ENCODE results near the gene TCF15.
"Not testable (repeated sequence)": the region's sequence is repeated elsewhere in the genome, so short reads cannot be mapped to it uniquely, and the experiment has no call there.

Gene TCF15

GRCh38 chr20:584161-584970 is 25.7 kb downstream of the TCF15 start:
- DNase-seq (ENCODE audit: extremely low read depth in 1 of 2, low read depth in 1 of 2): no peak

DNA sequence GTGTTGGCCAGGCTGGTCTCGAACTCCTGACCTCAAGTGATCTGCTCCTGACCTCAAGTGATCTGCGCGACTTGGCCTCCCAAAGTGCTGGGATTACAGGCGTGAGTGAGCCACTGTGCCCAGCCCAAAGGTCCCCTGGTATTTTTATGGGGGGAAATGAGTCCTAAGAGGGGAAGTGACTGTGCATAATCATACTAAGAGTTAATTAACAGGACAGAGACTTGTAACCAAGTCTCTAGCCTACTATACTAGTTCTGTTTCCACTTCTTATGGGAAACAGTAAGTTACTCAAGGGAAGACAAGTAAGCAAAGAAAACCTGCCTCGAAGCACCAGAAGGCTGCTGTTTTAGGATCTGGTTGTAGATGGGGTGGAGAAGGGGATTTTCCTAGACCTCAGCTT is 27.9 kb downstream of the TCF15 start:
- DNase-seq (ENCODE audit: extremely low read depth in 1 of 2, low read depth in 1 of 2): no peak

GRCh38 chr20:578940-579690 is 31.0 kb downstream of the TCF15 start:
- DNase-seq (ENCODE audit: extremely low read depth in 1 of 2, low read depth in 1 of 2): not testable (repeated sequence)

DNA sequence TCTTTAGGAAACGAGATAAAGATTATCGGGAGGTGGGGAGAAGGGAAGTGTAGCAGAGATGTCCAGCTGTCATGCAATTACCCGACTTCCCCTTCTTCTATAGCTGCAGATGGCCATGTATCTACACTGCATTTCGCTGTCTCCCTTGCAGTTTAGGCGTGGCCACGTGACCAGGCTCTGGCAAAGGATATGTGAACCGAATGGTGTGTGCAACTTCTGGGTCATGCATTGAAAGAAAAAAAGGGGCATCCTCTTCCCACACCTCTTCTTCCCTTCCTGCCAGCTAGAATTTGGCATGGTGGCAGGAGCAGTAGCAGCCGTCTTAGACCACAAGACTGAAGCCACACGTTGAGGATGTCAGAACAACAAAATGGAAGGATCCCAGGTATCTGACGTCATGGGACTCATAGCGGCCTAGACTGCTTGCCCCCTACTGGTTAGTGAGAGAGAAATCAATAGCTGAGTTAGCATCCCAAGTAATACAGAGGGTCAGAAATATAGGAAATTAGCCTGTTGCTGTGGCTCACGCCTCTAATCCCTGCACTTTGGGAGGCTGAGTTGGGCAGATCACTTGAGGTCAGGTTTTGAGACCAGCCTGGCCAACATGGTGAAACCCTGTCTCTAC is 32.8 kb downstream of the TCF15 start:
- no peak for DNase-seq (ENCODE audit: extremely low read depth in 1 of 2, low read depth in 1 of 2)

- DNase-seq (ENCODE audit: extremely low read depth in 1 of 2, low read depth in 1 of 2): no peak
Measured at GRCh38 chr20:576156-576555, 34.0 kb downstream of the TCF15 start.

- no peak for DNase-seq (ENCODE audit: extremely low read depth in 1 of 2, low read depth in 1 of 2)
Measured at GRCh38 chr20:575230-575629, 34.9 kb downstream of the TCF15 start.

DNA sequence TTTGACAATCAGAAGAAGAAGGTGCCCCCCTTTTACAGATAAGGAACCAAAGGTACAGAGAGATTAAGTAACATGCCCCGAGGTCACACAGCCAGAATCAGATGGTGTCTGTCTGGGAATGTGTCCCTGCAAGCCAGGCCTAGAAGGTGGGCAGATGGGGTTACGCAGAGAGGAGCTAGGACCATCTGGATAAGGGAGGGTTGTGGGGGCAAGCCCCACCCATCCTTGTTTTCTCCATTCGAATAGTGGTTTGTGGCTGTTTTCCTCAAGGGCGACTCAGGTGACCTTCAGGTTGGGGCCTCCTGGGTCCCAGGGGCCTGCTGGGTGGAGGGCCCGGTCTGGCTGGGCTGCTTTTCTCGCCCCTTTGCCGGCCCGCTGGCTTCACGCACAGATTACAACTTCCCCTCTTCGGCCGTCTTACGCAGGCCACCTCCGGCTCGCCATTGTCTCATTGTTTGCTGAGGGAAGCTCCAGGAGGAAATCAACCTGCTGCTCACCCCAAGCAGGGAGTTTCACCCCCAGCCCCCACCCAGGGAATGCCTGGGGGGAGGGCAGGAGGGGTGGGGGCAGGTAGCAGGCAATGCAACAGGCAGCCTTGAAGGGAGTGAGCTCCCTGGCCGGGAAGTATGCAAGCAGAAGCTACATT is 35.7 kb downstream of the TCF15 start:
- no peak for DNase-seq (ENCODE audit: extremely low read depth in 1 of 2, low read depth in 1 of 2)

DNA sequence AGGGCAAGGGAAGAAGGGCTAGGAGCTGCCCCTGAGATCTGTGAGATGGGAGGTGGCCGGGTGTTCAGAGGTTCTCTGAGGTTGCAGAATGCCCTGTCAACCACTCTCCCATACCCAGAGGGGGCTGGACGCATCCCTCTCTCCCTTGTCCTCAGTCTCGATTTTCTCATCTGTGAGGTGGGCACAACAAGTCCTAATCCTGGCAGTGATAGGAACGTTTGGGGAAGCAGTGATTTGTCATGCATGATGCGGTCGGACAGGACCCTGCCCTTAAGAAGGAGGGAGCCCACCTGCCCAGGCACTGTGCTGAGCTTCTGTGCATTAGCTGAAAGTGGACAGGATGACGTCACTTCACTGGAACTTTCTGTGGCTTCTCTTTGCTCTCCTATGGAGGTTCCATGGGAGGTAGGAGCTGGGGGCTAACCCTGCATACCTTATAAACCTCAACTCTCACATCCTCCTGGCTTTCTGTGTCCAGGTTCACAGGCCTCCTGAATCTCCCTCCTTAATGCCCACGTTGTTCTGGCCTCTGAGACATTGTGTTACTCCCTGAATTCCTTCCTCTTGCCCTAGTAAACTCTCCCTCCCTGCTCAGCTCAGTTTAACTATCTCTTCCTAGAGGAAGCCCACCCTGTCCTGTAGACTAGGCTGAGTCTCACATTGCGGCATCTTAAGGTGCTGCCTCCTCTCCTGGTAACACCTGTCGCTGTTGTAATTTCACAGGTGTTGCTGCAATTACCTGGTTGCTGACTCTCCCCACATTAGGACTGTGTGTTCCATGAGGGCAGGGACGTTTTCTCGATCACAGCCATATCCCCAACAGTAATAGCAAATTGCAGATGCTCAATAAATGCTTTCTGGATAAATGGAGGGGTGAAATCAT is 36.5 kb downstream of the TCF15 start:
- no peak for DNase-seq (ENCODE audit: extremely low read depth in 1 of 2, low read depth in 1 of 2)

DNA sequence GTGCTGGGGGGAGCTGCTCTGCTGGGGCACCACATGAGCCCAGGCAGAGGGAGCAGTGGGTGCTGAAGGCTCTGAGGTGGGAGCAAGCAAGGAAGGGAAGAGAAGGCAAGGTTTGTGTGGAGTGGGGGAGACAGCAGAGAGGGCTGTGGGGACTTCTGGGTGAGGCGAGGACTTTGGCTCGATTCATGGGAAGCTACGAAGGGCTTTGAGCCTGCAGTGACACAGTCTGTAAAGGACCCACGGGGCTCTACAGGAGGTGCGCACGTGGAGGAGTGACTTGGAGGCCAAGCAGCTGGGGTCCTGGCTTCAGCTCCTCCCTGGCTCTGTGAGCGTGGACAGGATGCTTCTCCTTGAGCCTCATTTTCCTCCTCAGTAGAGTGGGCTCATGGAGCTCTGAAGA is 37.4 kb downstream of the TCF15 start:
- DNase-seq (ENCODE audit: extremely low read depth in 1 of 2, low read depth in 1 of 2): no peak

GRCh38 chr20:571754-572441 is 38.2 kb downstream of the TCF15 start:
- DNase-seq (ENCODE audit: extremely low read depth in 1 of 2, low read depth in 1 of 2): no peak

GRCh38 chr20:568673-569415 is 41.3 kb downstream of the TCF15 start:
- DNase-seq (ENCODE audit: extremely low read depth in 1 of 2, low read depth in 1 of 2): no peak

GRCh38 chr20:568097-568652 is 41.9 kb downstream of the TCF15 start:
- no peak for DNase-seq (ENCODE audit: extremely low read depth in 1 of 2, low read depth in 1 of 2)

DNA sequence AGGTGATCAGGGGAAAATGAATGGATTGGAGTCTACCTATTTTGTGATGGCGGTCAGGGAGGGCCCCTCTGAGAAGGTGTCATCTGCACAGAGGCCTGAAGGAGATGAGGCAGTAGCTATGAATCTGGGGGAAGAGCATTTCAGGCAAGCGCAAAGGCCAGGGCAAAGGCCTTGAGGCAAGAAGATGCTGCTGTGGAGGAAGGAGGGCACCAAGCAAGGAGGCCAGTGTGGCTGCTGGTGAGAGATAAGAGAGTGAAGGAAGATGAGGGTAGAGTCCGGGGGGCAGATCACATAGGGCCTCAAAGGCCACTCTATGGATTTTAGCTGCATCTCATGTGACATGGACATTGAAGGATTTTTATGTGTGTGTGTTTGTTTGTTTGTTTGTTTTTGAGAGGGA is 45.9 kb downstream of the TCF15 start:
- no peak for DNase-seq (ENCODE audit: extremely low read depth in 1 of 2, low read depth in 1 of 2)

DNA sequence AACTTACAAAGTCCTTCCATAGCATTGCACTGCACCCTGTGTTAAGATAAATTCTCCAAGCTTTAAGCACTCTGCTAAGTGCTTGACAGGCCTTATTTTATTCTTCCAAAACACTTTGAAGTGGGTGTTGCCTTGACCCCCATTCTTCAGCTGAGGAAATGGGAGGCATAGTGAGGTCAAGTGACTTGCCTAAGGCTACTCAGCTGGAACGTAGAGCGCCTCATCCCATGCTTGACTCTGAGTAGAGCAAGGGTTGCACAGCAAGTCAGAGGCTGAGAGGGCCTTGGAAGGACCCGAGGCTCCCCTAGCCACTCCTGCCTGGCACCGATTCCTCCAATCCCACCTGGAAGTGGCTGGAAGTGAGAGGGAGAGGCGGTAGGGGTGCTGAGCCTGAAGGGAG is 46.9 kb downstream of the TCF15 start:
- no peak for DNase-seq (ENCODE audit: extremely low read depth in 1 of 2, low read depth in 1 of 2)

- DNase-seq (ENCODE audit: extremely low read depth in 1 of 2, low read depth in 1 of 2): no peak
Measured at GRCh38 chr20:562232-562897, 47.7 kb downstream of the TCF15 start.

DNA sequence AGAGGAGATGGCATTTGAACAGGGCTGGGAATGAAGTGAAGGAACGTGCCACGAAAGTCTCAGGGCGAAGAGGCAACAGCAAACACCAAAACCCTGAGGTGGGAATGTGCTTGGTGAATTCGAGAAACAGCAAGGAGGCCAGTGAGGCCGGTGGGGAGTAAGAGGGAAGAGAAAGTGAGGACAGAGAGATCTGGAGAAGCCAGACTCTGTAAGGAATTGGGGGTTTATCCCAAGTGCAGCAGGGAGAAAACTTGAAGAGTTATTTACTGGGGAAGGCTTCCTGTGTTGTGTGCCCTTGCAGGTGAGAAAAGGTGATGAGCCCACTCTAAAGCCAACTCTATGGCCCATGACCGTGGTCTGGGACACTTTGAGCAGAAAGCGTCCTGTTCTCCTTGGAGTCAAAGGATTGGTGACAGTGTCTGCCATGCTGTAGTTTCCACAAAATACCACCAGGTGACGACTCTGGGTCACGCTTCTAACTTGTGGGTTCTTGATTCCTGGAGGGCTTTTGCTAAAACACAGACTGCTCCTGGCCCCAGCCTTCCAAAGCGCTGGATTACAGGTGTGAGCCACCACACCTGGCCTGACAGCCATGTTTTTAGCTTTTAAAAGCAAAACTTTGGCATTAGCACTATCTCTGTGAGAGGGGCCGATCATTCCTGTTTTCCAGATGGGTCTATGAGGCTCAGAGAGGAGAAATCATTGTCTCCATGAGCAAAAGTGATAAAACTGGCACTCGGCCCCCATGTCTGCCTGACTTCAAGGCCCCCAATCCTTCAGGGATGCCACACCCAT is 48.5 kb downstream of the TCF15 start:
- no peak for DNase-seq (ENCODE audit: extremely low read depth in 1 of 2, low read depth in 1 of 2)

GRCh38 chr20:560680-561079 is 49.4 kb downstream of the TCF15 start:
- DNase-seq (ENCODE audit: extremely low read depth in 1 of 2, low read depth in 1 of 2): no peak
